Mammary epithelial cell (primary cell): Measurements from ENCODE around the gene IL7R.

Experiments
- CTCF ChIP-seq, 2 donors: IDR thresholded peaks in 1 of 2; conservative IDR thresholded peaks in 1 of 2; 2 replicates each; pipeline ENCODE4 v1.5.1; 2011 to 2012; ENCODE audit warnings: inconsistent platforms in 2 of 2, low read length in 2 of 2, mild to moderate bottlenecking in 2 of 2, control low read depth in 1 of 2, low read depth in 1 of 2; ENCODE audit not compliant: insufficient read depth in 1 of 2; ENCODE audit errors: extremely low read depth in 1 of 2
- EZH2 ChIP-seq: IDR thresholded peaks from 2 replicates; pipeline ENCODE4 v1.6.1; 2012; ENCODE audit warnings: low read length, inconsistent platforms, borderline replicate concordance

- no peak for TF ChIP-seq CTCF (conservative IDR thresholded peaks at IDR 0.05 in 1 of 2, IDR thresholded peaks at IDR 0.05 in 1 of 2; ENCODE audit: extremely low read depth in 1 of 2, insufficient read depth in 1 of 2, low read depth in 1 of 2, low read length in 2 of 2)
- no peak for TF ChIP-seq EZH2
These were observed 62.5 kb downstream of the IL7R start for GRCh38 chr5:35919191-35919590.
